Activated CD4-positive, CD25-positive, alpha-beta regulatory T cell treated with anti-CD3 and anti-CD28 coated beads, Interleukin-2, amount 50 U/mL, for 16 hours (primary cell): ENCODE measurements around the gene MORN2.

Experiments used
- DNase-seq: peaks from one replicate; pipeline ENCODE4 v3.0.0-alpha.2; 2020; ENCODE audit warnings: low read depth, low spot score

Gene MORN2

GRCh38 chr2:38889575-38889974 is 13.8 kb downstream of the MORN2 start, which contains the start of gene ARHGEF33:
ARHGEF33 (plus strand) TSS chr2:38889875; CDS start chr2:38919448, 29,573 bp downstream.
- DNase-seq: no peak

GRCh38 chr2:38892819-38893218 is 17.0 kb downstream of the MORN2 start:
- DNase-seq: no peak

- DNase-seq: no peak
Measured at GRCh38 chr2:38898256-38898655, 22.5 kb downstream of the MORN2 start.

GRCh38 chr2:38900726-38901125 is 24.9 kb downstream of the MORN2 start:
- DNase-seq: no peak

- no peak for DNase-seq
Measured at GRCh38 chr2:38905251-38905650, 29.5 kb downstream of the MORN2 start.

- DNase-seq: no peak
Measured at GRCh38 chr2:38907242-38907641, 31.5 kb downstream of the MORN2 start.

- no peak for DNase-seq
Measured at GRCh38 chr2:38907743-38908562, 32.2 kb downstream of the MORN2 start.

GRCh38 chr2:38909872-38910271 is 34.1 kb downstream of the MORN2 start:
- no peak for DNase-seq

- DNase-seq: no peak
Measured at GRCh38 chr2:38911191-38911590, 35.4 kb downstream of the MORN2 start.

GRCh38 chr2:38912619-38913018 is 36.8 kb downstream of the MORN2 start:
- no peak for DNase-seq

- no peak for DNase-seq
Measured at GRCh38 chr2:38922389-38922788, 46.6 kb downstream of the MORN2 start.

- no peak for DNase-seq
Measured at GRCh38 chr2:38922902-38923301, 47.1 kb downstream of the MORN2 start.

- DNase-seq: no peak
Measured at GRCh38 chr2:38925982-38926381, 50.2 kb downstream of the MORN2 start.

GRCh38 chr2:38930600-38930999 is 54.8 kb downstream of the MORN2 start:
- DNase-seq: no peak
